IMR-90 (cell line): ENCODE data around the gene HOXB6. TPM values are rescaled to one million over a fixed set of nuclear protein-coding genes. Genes with fewer than 3 reads are reported as not detected.

Experiments
- ATAC-seq: fragments of 200-7000 bp; cut with Tn5 transposase; 2 replicates; pipeline ENCODE4 v1.9.1; 2020; ENCODE audit warnings: low read depth, mild to moderate bottlenecking, moderate library complexity
- BruUV-seq: library from RNA; stranded (reverse); fragments of 400-500 nt; replicated peaks from 2 replicates; lab custom pipeline; 2021; lab: Mats Ljungman, UMichigan
- CTCF ChIA-PET: fragments of 300-600 bp; formaldehyde crosslinking; extraction: SDS; loops from one replicate; lab custom pipeline; 2021; ENCODE audit warnings: antibody characterized with exemption; lab: Yijun Ruan, JAX
- POLR2A ChIA-PET: fragments of 300-600 bp; sonication (Branson Sonifier 250); formaldehyde crosslinking; loops from one replicate; lab custom pipeline; 2022; ENCODE audit warnings: antibody characterized with exemption; ENCODE audit not compliant: unreplicated experiment; lab: Charles Lee
- DNase-seq: peaks from one replicate; pipeline ENCODE4 v3.0.0; 2013
- H2AFZ ChIP-seq: replicated peaks from 2 replicates; pipeline ENCODE3; 2013; ENCODE audit warnings: low read length, mild to moderate bottlenecking; ENCODE audit not compliant: poor library complexity
- H2AK5ac ChIP-seq: 2 replicates; pipeline ENCODE4 v1.6.1; 2013; ENCODE audit warnings: low read depth, low read length, inconsistent platforms
- H2AK9ac ChIP-seq: replicated peaks from 2 replicates; pipeline ENCODE3; 2013; ENCODE audit warnings: mild to moderate bottlenecking, low read depth, low read length, moderate library complexity; ENCODE audit not compliant: poor library complexity
- H2BK120ac ChIP-seq: 2 replicates; pipeline ENCODE4 v1.6.1; 2013; ENCODE audit warnings: low read depth, low read length, inconsistent platforms
- H2BK15ac ChIP-seq: 3 replicates; pipeline ENCODE4 v1.6.1; 2013; ENCODE audit warnings: low read depth, low read length, inconsistent platforms
- H2BK20ac ChIP-seq: 2 replicates; pipeline ENCODE4 v1.6.1; 2013; ENCODE audit warnings: low read depth, mild to moderate bottlenecking, inconsistent platforms, low read length, moderate library complexity
- H2BK5ac ChIP-seq: 2 replicates; pipeline ENCODE4 v1.6.1; 2013; ENCODE audit warnings: mild to moderate bottlenecking, low read depth, low read length, inconsistent platforms; ENCODE audit not compliant: poor library complexity, severe bottlenecking
- H3K14ac ChIP-seq: replicated peaks from 2 replicates; pipeline ENCODE4 v1.6.1; 2013; ENCODE audit warnings: low read depth, low read length, inconsistent platforms
- H3K18ac ChIP-seq: 2 replicates; pipeline ENCODE4 v1.6.1; 2013; ENCODE audit warnings: low read depth, low read length, control low read depth
- H3K23ac ChIP-seq: 2 replicates; pipeline ENCODE4 v1.6.1; 2013; ENCODE audit warnings: low read depth, low read length, inconsistent platforms
- H3K27ac ChIP-seq: 2 replicates; pipeline ENCODE4 v1.5.1; 2013; ENCODE audit warnings: mild to moderate bottlenecking, control low read depth, low read length; ENCODE audit not compliant: insufficient read depth
- H3K27me3 ChIP-seq: 2 replicates; pipeline ENCODE4 v1.6.1; 2013; ENCODE audit warnings: low read length; ENCODE audit not compliant: control insufficient read depth, insufficient read depth
- H3K36me3 ChIP-seq: 2 replicates; pipeline ENCODE4 v1.6.1; 2013; ENCODE audit warnings: low read length, mixed read lengths; ENCODE audit not compliant: control insufficient read depth, insufficient read depth
- H3K4ac ChIP-seq: 2 replicates; pipeline ENCODE4 v1.6.1; 2013; ENCODE audit warnings: low read depth, low read length, inconsistent platforms
- H3K4me1 ChIP-seq: 2 replicates; pipeline ENCODE4 v1.6.1; 2013; ENCODE audit warnings: low read length, mixed read lengths; ENCODE audit not compliant: control insufficient read depth, insufficient read depth
- H3K4me2 ChIP-seq: 2 replicates; pipeline ENCODE4 v1.6.1; 2013; ENCODE audit warnings: low read depth, mild to moderate bottlenecking, control low read depth, low read length, moderate library complexity
- H3K4me3 ChIP-seq: 2 replicates; pipeline ENCODE4 v1.5.1; 2013; ENCODE audit warnings: low read depth, mild to moderate bottlenecking, control low read depth, low read length, moderate library complexity; ENCODE audit not compliant: insufficient read depth
- H3K56ac ChIP-seq: 2 replicates; pipeline ENCODE4 v1.6.1; 2013; ENCODE audit warnings: low read length, inconsistent platforms; ENCODE audit not compliant: insufficient read depth; ENCODE audit errors: extremely low read depth
- H3K79me1 ChIP-seq, 2 experiments: 2 replicates each; pipeline ENCODE4 v1.6.1; 2013; ENCODE audit warnings: low read length in 2 of 2, inconsistent platforms in 1 of 2, low read depth in 1 of 2
- H3K9ac ChIP-seq: 2 replicates; pipeline ENCODE4 v1.6.1; 2013; ENCODE audit warnings: low read depth, low read length, control low read depth
- H3K9me1 ChIP-seq: 2 replicates; pipeline ENCODE4 v1.6.1; 2013; ENCODE audit warnings: low read length, inconsistent platforms; ENCODE audit not compliant: insufficient read depth
- H3K9me3 ChIP-seq: 2 replicates; pipeline ENCODE4 v1.6.1; 2013; ENCODE audit warnings: low read length; ENCODE audit not compliant: control insufficient read depth, insufficient read depth
- H4K20me1 ChIP-seq: 2 replicates; pipeline ENCODE4 v1.6.1; 2013; ENCODE audit warnings: low read length, inconsistent platforms; ENCODE audit not compliant: insufficient read depth
- H4K5ac ChIP-seq: 2 replicates; pipeline ENCODE4 v1.6.1; 2013; ENCODE audit warnings: mild to moderate bottlenecking, low read depth, low read length, control low read depth
- H4K8ac ChIP-seq, 2 experiments: 2 replicates each; pipeline ENCODE4 v1.6.1; 2013; ENCODE audit warnings: low read depth in 2 of 2, low read length in 2 of 2, control low read depth in 1 of 2, inconsistent platforms in 1 of 2
- H4K91ac ChIP-seq: 2 replicates; pipeline ENCODE4 v1.6.1; 2013; ENCODE audit warnings: low read depth, low read length, inconsistent platforms; ENCODE audit not compliant: insufficient read depth
- CEBPB ChIP-seq: IDR thresholded peaks from 2 replicates; pipeline ENCODE4 v1.6.1; 2012; ENCODE audit warnings: low read depth, low read length, improper control_type of control experiment
- CHD1 ChIP-seq: IDR thresholded peaks from 2 replicates; pipeline ENCODE4 v1.6.1; 2012; ENCODE audit warnings: low read depth, low read length, improper control_type of control experiment
- MXI1 ChIP-seq: IDR thresholded peaks from 2 replicates; pipeline ENCODE4 v1.6.1; 2012; ENCODE audit warnings: low read depth, mild to moderate bottlenecking, low read length, moderate library complexity, borderline replicate concordance
- POLR2A ChIP-seq: IDR thresholded peaks from 2 replicates; pipeline ENCODE4 v1.6.1; 2012; ENCODE audit warnings: mild to moderate bottlenecking, low read depth, low read length
- RFX5 ChIP-seq: IDR thresholded peaks from 2 replicates; pipeline ENCODE4 v1.8.0; 2012; ENCODE audit warnings: low read depth, mild to moderate bottlenecking, low read length, moderate library complexity
- WGBS, 2 experiments: methylation state at CpG; one replicate each; pipeline versions ENCODE4 v1.1.5 to v1.1.7; 2013; ENCODE audit warnings: missing lambda C conversion rate in 2 of 2; ENCODE audit not compliant: insufficient read length in 1 of 2; ENCODE audit errors: extremely low coverage in 2 of 2; 5-methylcytosine and 5-hydroxymethylcytosine counted together
- dilution Hi-C: fragments of 300-500 bp; cut with HindIII; formaldehyde crosslinking; loops from one replicate; pipeline ENCODE4 v1.14.3; 2018; ENCODE audit warnings: low sequenced_read_pairs; ENCODE audit not compliant: unreplicated experiment
- in situ Hi-C: fragments of 300-500 bp; cut with MboI; formaldehyde crosslinking; loops from 3 replicates; pipeline ENCODE4 v1.14.3; 2019; ENCODE audit warnings: low sequenced_read_pairs, inconsistent platforms, mixed read lengths
- intact Hi-C: fragments of 100-400 bp; cut with micrococcal nuclease; formaldehyde crosslinking; loops from 2 replicates; pipeline ENCODE4 v1.10.0; 2022
- polyA plus RNA-seq, 3 experiments: library from polyadenylated mRNA; depleted of rRNA; stranded (reverse); fragments of >200 nt; gene quantifications; 2 replicates each; pipeline ENCODE4 v1.2.3, GENCODE V29; 2012; ENCODE audit warnings: low replicate concordance in 1 of 3
- total RNA-seq: library from RNA; depleted of rRNA; stranded (reverse); fragments of >200 nt; gene quantifications from 2 replicates; pipeline ENCODE4 v1.2.3, GENCODE V29; 2012

HOXB6 gene
- total and polyA plus RNA-seq, 2 of the 4 experiments (the other 2 are of a cell fraction): 11.1 to 42.2 TPM

GRCh38 chr17:48577330-48577945, 27.3 kb downstream of the HOXB6 start (continued):
- TF ChIP-seq CEBPB: no peak

GRCh38 chr17:48576479-48577309, 28.1 kb downstream of the HOXB6 start:
- Histone ChIP-seq H2BK15ac (peak overlapping the region; percentile 47; the same call in 2 of the 3 replicates), H3K18ac (peak overlapping the region; percentile 58), H3K4me3 (peak overlapping the region; percentile 69), H3K4me1 (peaks cover 16% of the 10 kb centered on the region), H4K8ac (peak overlapping the region; percentile 93 to 96), H3K79me1 (no peaks in the 10 kb centered on the region), H4K20me1 (peaks cover 5% of the 10 kb centered on the region), H3K9me1 (no peaks in the 10 kb centered on the region), H4K91ac (peak overlapping the region; percentile 98), H4K5ac (peak overlapping the region; percentile 68), H2AFZ (no peak overlapping the region), H3K14ac (peak overlapping the region; percentile 100), H2BK20ac (peak overlapping the region; percentile 38; the same call in 1 of the 2 replicates), H3K56ac (peak overlapping the region; percentile 91), H2BK5ac (peak overlapping the region; percentile 99), H3K36me3 (peaks cover 41% of the 10 kb centered on the region), H3K9ac (peak overlapping the region; percentile 97), H3K23ac (peak overlapping the region; percentile 99), H3K4ac (peak overlapping the region; percentile 99), H3K9me3 (no peaks in the 10 kb centered on the region), H3K27ac (peak overlapping the region; percentile 99), H3K4me2 (peak overlapping the region; percentile 96), H3K27me3 (no peaks in the 10 kb centered on the region), H2AK9ac (peak overlapping the region; percentile 90), H2BK120ac (peak overlapping the region; percentile 93), H2AK5ac (peak overlapping the region; percentile 77)
- WGBS, 2 experiments: 0% methylated on average over 8 of the region's 43 CpGs; no CpG with 5 or more reads in 1 of the 2 experiments
- CTCF ChIA-PET: interaction anchor here (0.6 kb wide), 1 partner anchor 1456 kb away, joined by 3 read pairs; no protein-coding TSS in a partner anchor
- intact Hi-C loops (no loop called here), in situ Hi-C loops (no loop called here), dilution Hi-C loops (no loop called here)
- DNase-seq (peak; percentile 83), ATAC-seq (peak; percentile 9)
- POLR2A ChIA-PET: interaction anchor here (1.0 to 1.3 kb wide), 3 partner anchors 11 to 30 kb away, joined by 3 to 5 read pairs (median 4); no protein-coding TSS in a partner anchor
- TF ChIP-seq CEBPB (peak; percentile 80), MXI1 (0 out of 2 replicates have a peak, but pooled peaks have one; percentile 13), RFX5 (no peak), POLR2A (0 out of 2 replicates have a peak, but pooled peaks have one; percentile 15), CHD1 (no peak)
- BruUV-seq: no TSS peak
